Stimulated activated CD8-positive, alpha-beta memory T cell treated with anti-CD3 and anti-CD28 coated beads, Interleukin-4, amount 100 ng/mL, for 4 hours (primary cell): ENCODE data around the gene GABBR2.
"Not testable (repeated sequence)": the region's sequence is repeated elsewhere in the genome, so short reads cannot be mapped to it uniquely, and the experiment has no call there.

Experiments
- DNase-seq, 2 donors: peaks; one replicate each; pipeline ENCODE4 v3.0.0-alpha.2; 2020; ENCODE audit warnings: low read depth in 2 of 2, low spot score in 1 of 2

The GABBR2 gene

DNA sequence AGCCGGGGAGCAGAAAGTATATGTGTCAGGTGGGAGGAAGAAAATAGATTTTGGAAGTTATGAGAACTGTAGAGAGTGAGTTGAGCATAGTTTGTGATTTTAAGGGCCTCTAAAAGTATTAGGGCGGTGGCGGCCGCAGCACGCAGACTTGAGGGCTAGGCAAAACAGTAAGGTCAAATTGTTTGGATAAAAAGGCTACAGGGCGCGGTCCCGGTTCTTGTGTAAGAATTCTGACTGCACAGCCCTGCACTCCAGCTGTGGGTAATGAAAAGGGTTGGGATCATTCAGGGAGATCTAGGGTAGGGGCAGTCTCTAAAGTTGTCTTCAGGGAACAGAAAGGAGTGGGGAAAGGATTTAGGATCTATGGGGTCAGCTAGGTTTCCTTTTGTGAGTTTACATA lies 441.2 kb downstream of the GABBR2 start:
- DNase-seq: not testable (repeated sequence)

DNA sequence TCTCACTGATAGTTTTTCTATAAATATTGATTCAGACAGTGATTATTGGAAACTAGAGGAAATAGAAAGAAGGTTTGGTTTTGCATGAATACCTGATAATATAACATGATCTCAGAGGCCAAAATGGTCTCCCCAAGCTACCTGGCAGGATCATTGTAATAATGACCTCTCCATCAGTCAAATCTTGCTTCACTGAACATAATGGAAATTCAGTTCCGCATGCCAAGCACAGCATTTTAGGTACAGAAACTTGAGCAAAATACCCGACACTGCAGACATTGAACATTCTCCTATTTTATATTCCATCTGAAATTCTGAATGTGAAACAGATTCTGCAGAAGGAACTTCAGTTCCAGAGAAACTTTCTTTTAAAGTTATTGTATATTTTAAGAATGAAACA lies 444.2 kb downstream of the GABBR2 start:
- DNase-seq: no peak

DNA sequence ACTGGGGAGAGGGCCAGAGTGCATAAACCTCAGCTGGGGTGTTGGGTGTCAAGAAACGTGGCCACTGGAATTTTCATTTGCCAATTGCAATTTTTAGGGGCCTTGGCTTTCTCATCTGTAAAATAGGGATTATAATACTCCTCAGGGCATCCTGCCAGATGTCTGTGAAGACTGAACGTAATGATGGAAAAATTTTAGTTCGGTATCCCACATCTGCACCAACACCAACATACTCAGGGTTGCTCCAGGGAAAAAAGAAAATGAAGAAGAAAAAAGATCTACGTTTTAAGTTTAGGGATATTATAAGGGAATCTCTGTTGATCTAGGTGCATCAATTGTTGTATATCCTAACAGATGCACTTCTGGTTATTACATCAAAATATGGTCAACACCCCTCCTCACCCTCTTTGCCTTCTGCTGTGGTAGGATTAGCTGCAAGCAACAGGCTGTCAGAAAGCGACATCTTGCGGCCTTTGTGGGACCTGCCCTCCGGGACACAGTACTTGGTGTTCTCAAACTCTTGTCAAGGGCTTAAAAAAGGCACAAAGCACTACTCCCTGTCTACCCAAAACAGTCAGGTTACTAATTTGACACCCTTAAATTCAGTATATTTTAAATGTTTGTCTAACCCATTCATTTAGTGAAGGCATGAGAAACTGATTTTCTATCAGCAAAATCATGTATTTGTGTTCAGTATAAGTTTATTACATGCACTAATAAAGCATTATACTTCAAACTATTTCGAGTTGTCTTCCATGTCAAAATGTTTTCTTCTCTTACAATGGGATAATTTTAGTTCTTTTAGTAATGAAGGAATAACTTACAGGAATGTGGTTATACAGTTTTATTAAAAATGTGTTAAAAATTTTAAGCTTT lies 445.0 kb downstream of the GABBR2 start:
- DNase-seq: peak; percentile 53 to 77

DNA sequence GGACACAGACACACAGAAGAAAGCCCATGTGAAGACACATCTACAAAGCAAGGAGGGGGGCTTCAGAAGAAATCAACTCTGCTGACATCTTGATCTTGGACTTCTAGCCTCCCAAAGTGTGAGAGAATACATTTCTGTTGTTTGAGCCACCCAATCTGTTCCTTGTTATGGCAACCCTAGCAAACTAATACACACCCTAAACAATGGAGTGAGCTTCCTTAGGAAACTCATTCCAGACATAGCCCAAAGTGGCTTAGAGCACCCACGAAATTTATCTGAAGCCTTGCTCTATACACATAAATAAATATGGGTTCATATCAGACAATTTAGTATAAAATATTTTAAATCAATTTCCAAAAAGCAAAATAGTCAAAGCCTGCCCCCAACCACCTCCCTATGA lies 445.7 kb downstream of the GABBR2 start:
- DNase-seq: no peak

DNA sequence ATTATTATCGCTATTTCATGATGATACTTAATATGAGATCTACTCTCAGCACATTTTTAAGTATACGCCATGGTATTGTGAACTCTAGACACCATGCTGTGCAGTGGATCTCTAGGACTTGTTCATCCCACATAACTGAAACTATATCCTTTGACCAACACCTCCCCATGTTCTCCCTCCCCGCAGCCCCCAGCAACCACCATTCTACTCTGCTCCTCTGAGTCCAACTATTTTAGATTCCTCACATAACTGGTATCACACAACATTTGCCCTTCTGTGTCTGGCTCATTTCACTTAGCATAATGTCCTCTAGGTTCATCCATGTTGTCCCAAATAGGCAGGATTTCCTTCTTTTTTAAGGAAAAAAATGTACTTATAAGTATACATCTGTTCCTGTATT lies 446.7 kb downstream of the GABBR2 start:
- no peak for DNase-seq

DNA sequence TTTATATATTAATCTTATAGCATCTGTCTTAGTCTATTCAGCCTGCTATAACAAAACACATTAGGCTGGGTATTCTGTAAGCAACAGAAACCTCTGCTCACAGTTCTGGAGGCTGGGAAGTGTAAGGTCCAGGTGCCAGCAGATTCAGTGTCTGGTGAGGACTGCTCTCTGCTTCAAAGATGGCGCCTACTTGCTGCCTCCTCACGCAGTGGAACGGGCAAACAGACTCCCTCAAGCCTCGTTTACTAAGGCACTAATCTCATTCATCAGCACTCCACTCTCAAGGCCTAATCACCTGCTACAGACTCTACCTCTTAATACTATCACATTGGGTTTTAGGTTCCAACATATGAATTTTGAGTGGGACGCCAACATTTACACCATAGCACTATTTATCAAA lies 448.1 kb downstream of the GABBR2 start:
- no peak for DNase-seq

DNA sequence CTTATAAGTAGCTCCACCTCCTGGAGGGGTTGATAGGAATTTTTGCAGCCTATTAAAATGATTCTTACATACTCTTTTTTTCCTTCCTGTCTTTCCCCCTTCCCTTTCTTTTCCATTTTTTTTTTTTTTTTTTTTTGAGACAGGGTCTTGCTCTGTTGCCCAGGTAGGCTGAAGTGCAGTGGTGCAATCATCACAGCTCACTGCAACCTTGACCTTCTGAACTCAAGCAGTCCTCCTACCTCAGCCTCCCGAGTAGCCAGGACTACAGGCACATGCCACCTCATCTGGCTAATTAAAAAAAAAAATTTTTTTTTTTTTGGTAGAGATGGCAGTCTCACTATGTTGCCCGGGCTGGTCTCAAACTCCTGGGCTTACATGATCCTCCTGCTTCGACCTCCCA lies 448.9 kb downstream of the GABBR2 start:
- no peak for DNase-seq

DNA sequence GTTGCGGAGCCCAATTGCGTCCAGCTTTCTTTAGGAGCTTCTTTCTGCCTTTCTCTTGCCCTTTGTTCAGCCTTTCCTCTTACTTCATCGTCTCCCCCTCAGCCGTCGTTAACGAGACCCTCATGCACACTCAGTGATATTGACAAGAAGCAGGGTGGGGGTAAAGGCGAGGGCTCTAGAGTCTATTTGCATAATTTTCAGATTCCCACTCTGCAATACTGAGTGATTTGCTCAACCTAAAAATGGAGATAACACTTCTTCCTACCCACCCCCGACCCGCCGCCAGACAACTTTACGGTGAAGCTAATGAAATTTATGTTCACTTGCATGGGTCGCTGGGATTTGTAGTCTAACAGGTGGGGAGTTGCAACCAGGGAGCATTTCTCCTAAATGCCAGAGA lies 452.0 kb downstream of the GABBR2 start:
- DNase-seq: no peak

DNA sequence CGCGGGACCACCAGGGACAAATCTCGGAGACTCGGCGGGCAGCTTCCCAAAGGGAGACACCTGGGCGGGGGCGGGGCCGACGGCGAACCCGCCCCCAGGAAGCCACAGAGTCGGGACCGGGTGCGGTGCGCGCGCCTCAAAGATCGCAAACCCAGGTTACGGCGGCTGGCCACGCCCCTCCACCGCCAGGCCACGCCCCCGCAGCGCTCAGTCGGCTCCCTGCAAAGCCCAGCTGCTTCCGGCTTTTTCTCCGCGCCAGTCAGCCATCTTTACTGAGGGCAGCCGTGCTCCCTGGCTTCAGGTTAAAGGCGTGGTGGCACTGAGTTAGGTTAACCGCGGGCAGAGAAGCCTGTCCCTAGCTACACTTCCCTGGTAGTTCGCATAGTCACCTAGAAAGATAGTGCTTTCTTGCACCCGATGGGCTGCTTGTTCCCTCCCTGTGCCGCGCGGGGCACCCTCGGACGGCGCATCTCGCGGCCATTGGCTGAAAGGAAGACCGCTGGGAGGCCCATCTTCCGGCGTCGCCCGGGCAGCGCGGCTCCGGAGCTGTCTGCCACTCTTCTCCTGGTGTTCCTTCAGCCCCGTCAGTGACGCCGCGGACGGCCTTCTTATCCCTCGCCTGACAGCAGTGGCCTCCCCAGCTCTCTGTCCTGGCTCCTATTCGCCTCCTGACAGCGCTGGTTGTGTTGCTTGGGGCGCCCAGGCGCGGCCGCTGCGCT lies 453.0 kb downstream of the GABBR2 start, which contains the start of gene TBC1D2:
Gene TBC1D2, minus strand, starts transcription at position 72 of the 719 bp plus-strand sequence. CDS start 108 bp downstream, outside the sequence.
- DNase-seq: peak; percentile 93 to 96

DNA sequence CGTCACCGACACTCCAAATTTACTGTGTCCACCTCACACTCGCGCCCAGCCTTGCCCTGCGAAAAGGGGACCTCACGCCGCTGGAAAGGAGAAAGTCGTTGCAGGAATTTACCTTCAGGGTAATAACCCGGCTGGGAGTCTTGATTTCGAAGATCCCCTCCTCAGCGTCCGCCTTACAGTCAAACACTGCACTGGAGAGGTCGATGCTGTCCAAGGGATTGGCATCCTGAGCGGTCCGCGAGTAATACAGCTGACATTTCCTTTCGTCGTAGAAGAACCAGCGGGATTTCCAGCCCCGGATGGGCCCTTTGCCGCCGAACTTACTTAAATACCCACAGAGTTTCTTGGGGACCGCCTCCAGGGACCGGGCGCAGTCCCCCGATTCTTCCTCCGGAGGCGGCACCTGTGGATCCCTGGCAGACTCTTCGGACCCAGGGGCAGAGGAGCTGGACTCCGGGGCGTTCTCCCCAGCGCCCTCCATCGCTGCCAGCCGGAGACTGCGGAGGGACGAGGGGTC lies 453.6 kb downstream of the GABBR2 start:
- DNase-seq: no peak

DNA sequence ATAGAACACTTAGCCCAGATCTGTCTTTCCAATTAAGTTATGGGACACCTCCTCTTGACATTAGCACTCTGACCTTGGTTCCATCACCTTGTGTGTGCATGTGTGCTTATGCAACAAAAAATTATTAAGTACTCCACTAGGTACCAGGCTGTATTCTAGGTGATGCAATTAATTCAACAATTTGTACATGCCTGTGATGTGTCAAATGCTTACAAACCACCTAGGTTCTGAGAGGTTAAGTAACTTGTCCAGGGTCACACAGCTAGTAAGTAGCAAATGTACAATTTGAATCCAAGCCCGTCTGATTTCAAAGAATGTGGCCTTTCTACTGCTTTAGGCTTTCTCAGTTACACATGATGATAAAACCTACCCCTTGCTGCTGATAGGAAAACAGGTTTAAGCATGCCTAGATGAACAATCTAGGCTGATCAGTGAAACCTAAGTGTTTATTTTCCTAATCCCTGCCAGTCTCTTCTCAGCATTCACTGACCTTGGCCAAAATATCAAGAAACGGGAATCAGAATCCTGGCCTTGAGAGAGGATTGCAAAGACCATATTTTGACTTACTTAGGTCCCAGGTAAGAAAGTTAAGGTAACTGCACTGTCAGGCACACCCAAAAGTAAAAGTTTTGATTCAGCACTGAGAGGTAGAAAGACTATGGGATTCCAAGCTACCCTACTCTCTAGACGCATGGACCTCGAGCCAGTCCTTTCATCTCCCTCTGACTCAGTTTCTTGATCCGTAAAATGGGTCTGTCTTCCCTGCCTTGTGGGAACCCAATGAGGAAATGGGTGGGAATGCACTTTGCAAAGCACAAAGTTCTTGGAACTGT lies 454.3 kb downstream of the GABBR2 start:
- no peak for DNase-seq

DNA sequence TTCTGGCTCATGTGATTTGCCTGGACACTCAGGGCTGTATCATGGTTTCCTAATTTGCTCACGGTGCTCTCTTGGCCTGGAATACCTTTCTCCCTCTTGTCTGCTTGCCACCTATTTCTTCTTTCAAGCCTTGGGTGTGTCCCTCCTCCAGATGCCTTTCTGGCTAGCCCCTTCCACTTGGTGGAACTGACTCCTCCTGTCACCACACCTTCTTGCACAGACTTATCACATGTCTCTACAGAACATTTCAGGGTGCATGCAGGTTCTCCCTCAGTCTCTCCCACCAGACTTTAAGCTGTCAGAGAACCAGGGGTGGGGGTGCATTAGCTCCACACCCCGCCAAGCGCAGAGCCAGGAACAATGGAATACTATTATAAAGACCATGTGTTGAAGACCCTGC lies 455.2 kb downstream of the GABBR2 start:
- DNase-seq: no peak

DNA sequence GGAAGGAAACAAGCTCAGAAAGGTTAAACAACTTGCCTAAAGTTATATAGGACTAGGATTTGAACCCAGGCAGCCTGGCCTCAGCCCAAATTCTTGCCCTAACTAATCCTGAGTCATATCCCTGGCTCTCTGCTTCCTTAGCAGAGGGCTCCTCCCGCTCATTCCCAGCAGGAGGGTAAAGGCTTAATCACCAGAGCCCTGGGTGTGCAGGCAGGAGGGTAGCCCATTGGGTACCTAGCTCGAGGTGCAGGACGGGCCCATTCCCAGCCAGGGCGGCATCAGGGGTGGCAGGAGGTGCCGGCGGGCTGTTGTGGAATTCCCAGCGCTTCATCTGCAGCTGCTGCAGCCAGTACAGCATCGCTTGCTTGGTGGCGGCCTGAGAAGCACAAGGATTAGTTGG lies 457.2 kb downstream of the GABBR2 start:
- DNase-seq: no peak

DNA sequence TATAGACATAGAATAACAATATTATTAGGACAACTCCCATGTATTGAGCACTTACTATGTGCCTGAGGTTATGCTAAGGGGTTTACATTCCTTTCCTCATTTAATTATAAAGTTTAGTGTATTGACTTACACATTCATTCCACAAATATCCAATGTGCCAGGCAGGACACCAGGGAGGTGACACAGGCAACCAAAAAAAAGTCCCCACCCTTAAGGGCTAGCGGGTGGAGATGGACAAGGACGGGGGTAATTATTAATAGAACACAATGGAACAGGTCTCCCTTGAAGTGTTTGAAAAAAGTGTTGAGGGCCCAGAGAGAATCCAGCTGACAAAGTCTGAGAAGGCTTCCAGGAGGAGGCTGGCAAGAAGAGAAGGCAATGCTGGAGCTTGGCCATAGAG lies 459.0 kb downstream of the GABBR2 start:
- no peak for DNase-seq

DNA sequence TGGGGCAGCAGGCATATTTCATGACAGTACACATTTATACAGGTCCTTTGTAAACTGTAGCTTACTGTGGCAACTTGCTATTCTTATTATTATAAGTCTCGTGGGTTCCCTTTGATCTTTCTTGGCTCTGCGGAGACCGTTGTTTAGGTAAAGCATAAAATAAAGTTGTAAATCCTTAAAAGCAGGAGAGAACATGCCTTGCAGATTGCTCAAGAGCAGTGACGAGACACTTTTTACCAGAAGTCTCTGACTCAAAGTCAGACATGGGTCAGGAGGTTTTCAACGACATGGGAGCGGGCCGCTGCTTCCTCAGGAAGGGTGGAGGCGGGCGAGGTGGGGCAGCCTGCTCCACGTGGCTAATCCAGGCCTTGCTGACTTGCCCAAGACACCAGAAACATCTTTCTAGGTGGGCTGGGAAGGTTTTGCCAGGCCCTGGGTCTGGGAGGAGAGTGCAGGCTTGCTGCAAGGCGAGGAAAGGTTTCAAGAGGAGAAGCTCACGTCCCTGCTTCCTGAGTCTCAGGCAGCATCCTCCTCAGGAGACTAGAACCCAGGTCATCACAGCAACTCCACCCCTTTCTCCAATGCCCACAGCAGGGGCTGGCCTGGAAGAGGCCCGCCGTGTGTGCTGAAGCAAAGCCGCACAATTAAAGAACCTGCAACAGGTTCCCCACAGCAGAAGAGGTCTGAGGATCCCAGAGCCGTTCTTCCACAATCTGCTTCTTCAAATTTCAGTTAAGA lies 459.8 kb downstream of the GABBR2 start:
- DNase-seq: no peak

DNA sequence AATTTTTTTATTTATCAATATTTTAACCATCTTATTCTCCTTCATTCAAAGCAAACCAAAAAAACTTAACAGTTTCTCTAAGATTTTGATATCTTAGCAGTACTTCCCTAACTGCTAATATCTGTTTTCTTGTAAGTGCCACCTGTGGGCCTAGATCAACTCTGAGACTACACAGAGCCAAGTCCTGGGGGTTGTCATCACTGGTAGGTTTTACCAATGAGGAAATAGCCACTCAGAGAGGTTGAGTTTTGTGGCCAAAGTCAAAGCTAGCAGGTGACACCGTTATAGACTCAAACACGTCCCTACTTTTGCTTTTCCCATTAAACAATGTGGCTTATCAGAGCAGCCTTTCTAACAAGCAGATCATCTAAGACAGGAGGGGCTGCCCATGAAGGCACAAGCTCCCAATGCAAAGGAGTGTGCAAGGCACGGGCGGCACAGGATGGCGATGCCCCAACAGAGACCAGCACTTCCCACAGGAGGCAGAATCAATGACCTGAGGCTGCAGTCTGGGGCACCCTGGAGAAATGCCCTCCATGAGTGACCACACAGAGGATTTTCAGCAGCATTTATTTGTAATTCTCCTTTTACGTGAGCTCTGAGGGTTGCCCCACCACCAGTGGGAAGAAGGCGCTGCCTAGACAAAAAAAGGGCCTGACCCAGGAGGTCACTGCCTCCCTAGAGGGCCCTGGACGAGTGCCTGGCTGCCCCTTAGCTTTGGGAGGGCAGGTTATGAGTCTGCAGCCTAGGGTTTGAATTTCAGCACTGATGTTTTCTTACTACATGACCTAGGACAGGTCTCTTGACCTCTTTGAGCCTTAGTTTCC lies 460.7 kb downstream of the GABBR2 start:
- no peak for DNase-seq

DNA sequence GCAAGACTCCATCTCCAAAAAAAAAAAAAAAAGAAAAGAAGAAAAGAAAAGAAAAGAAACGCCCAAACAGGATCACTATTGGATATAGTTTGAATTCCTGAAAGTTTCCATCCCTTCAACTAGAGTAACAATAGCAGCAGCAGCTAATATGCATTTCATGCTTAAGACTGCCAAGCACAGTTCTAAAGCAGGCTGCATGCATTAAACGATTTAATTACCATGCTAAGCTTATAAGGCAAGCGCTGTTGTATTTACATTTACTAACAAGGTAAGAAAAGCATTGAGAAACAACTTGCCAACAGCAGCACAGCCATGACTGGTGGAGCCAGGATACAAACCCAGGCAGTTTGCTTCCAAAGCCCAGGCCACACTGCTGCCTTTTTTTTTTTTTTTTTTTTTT lies 466.3 kb downstream of the GABBR2 start:
- DNase-seq: no peak

DNA sequence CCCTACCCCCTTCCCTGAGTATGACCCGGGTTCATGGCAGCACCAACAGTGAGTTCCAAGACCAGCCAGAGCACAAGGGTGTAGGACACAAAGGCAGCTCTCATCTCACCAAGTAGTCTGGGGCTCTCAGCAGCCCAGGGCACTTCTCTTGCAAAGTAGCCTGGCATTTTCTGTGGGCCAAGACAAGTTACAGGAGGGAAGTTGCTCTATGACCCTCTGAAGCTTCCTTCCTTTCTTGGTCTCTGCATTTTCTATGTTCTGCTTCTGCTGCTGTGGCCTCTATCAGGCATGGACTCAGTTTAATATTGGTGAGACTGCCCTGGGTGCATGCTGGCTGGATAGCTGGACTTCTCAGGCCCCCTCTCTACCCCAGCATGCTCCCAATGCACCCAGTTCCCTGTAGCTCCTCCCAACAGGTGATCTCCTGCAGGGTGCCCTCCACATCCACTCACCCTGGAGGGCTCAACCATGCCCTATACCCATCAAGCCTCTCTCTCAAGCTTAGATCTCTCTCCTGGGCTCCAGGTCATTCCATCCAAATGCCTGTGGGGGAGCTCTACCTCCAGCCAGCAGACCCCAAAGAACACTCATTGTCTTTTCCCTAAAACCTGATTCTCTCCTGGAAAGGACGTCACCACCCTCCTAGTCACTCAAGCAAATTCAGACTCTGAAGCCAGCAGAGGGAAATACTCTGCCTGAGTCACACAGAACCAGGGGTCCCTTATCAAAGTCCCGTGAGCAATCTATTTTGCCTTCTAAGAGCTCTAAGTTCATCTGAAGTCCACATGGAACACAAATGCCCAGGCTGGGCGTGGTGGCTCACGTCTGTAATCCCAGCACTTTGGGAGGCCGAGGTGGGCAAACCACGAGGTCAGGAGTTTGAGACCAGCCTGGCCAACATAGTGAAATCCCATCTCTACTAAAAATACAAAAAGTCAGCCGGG lies 467.1 kb downstream of the GABBR2 start:
- no peak for DNase-seq

DNA sequence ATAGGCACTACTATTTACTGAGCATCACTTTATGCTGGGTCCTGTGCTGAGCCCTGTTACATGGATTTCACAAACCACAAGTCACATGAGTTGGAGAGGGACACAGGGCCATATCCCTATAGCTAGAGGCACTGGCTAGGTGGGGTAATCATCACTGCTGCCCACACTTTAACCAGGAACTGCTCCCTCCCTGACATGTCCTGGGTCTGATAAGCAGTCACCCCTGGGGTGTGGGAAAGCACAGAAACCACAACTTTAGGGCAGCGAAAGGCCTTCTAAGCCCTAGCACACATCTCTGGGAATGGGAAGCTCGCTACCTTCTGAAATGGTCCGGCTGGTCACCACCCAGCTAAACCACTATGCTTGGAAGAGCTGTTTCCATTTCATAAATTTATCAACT lies 468.3 kb downstream of the GABBR2 start:
- no peak for DNase-seq
